Smooth muscle cell (in vitro differentiated cells): Measurements from ENCODE around the gene PALLD. TPM values are rescaled to one million over a fixed set of nuclear protein-coding genes. Genes with fewer than 3 reads are reported as not detected.
A peak's percentile ranks its signal among the peaks of the same experiment; 100 is the strongest.

Experiments used
- DNase-seq: peaks from one replicate; lab custom pipeline; 2025; ENCODE audit not compliant: unreplicated experiment; lab: John Stamatoyannopoulos, UW
- H2AFZ ChIP-seq: fragments of 200-600 bp; sonication (generic); 2 replicates; pipeline ENCODE4 v1.6.0; 2016; ENCODE audit warnings: antibody characterized with exemption, low read depth, mild to moderate bottlenecking
- H3F3A ChIP-seq: fragments of 200-600 bp; sonication (generic); 2 replicates; pipeline ENCODE4 v1.6.0; 2017; ENCODE audit warnings: antibody characterized with exemption, low read depth
- H3K27ac ChIP-seq: fragments of 200-600 bp; sonication (generic); 2 replicates; pipeline ENCODE4 v1.5.1; 2016; ENCODE audit warnings: low read depth, mild to moderate bottlenecking
- H3K27me3 ChIP-seq: fragments of 200-600 bp; sonication (generic); 2 replicates; pipeline ENCODE4 v1.6.1; 2016; ENCODE audit warnings: low read depth, mild to moderate bottlenecking
- H3K36me3 ChIP-seq: fragments of 200-600 bp; sonication (generic); 2 replicates; pipeline ENCODE4 v1.5.1; 2016; ENCODE audit warnings: low read depth
- H3K4me1 ChIP-seq: fragments of 200-600 bp; sonication (generic); 2 replicates; pipeline ENCODE4 v1.5.1; 2016; ENCODE audit warnings: low read depth
- H3K4me2 ChIP-seq: fragments of 200-600 bp; sonication (generic); 2 replicates; pipeline ENCODE4 v1.6.0; 2016; ENCODE audit warnings: mild to moderate bottlenecking
- H3K4me3 ChIP-seq: fragments of 200-600 bp; sonication (generic); 2 replicates; pipeline ENCODE4 v1.5.1; 2016; ENCODE audit warnings: mild to moderate bottlenecking
- H3K79me2 ChIP-seq: fragments of 200-600 bp; sonication (generic); 2 replicates; pipeline ENCODE4 v1.6.0; 2016; ENCODE audit warnings: low read depth, mild to moderate bottlenecking
- H3K9ac ChIP-seq: fragments of 200-600 bp; sonication (generic); 2 replicates; pipeline ENCODE4 v1.6.0; 2016; ENCODE audit warnings: low read depth
- H3K9me3 ChIP-seq: fragments of 200-600 bp; sonication (generic); replicated peaks from 2 replicates; pipeline ENCODE4 v1.5.1; 2016; ENCODE audit warnings: low read depth
- H4K20me1 ChIP-seq: fragments of 200-600 bp; sonication (generic); 2 replicates; pipeline ENCODE4 v1.6.0; 2016; ENCODE audit warnings: low read depth
- WGBS: methylation state at CpG from one replicate; pipeline ENCODE4 v1.1.7; 2016; ENCODE audit warnings: low lambda C conversion rate; 5-methylcytosine and 5-hydroxymethylcytosine counted together
- polyA plus RNA-seq: library from polyadenylated mRNA; unstranded; fragments of >200 nt; fragmentation: Nextera tagmentation; extraction: Ambion mirVana; gene quantifications from 2 replicates; pipeline ENCODE4 v1.2.1, GENCODE V29; 2016
- total RNA-seq: library from RNA; depleted of rRNA; stranded (reverse); fragments of >200 nt; gene quantifications from 2 replicates; pipeline ENCODE4 v1.2.3, GENCODE V29; 2014
- TF ChIP-seq, protein P1 (sequence below): fragments of 200-600 bp; sonication (generic); IDR thresholded peaks from 2 replicates; pipeline ENCODE4 v1.5.1; 2017; ENCODE audit warnings: borderline replicate concordance, mild to moderate bottlenecking, antibody characterized with exemption; ENCODE audit not compliant: insufficient read depth, poor library complexity, severe bottlenecking

Gene PALLD
- total and polyA plus RNA-seq, 2 experiments from 2014 or later: 354 to 415 TPM

DNA sequence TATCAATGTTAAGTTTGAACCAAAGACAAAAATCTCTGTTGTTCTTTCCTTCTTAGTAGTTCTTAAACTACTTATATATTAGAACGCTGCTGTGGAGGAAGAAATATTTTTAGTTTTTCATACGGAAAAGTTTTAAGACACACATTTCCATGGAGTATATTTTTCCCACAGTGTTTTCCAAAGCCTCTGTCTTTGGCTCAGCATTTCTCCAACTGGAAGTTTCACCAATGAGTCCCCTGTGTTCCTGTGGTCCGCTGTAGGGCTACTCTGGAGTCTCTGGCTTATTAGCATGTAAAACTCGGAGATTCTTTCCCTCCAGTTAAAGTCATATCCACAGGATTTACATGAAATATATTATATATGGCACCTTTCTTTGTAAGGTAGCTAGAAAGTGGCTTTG lies 264.2 kb downstream of the PALLD start:
- WGBS: 96% methylated on average over 4 of the region's 4 CpGs
- Histone ChIP-seq H3K36me3 (peaks cover 7% of the 10 kb centered on the region), H3K4me2 (no peak overlapping the region)

DNA sequence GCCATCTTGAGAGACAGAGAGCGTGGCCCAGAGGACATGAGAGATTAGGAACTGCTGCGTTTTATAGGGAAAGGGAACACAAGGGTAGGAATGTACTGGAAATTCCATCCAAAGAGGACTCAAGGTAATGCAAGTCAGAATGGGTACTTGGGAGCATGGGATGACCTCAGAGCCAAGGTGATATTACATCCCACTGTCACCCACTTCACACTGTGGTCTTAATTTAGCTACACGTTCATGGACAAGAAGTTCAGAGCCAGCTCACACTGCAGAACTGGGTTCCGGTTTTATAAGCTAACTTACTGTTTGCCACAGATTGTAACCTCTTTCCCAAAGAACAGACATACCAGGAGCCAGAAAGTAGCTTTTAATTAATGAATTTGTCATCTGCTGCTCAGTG lies 268.5 kb downstream of the PALLD start:
- no peak for DNase-seq
- 73% methylated on average over 4 of the region's 4 CpGs for WGBS
- Histone ChIP-seq H3K4me3 (no peak overlapping the region), H3K4me1 (no peaks in the 10 kb centered on the region), H3K27ac (peak overlapping the region; percentile 94), H3K79me2 (peaks cover 43% of the 10 kb centered on the region), H3K9me3 (no peaks in the 10 kb centered on the region), H3K4me2 (no peak overlapping the region), H3K9ac (no peak overlapping the region), H2AFZ (no peak overlapping the region), H4K20me1 (no peaks in the 10 kb centered on the region), H3K36me3 (peaks cover 7% of the 10 kb centered on the region), H3K27me3 (no peaks in the 10 kb centered on the region), H3F3A (peaks cover 52% of the 10 kb centered on the region)
- TF ChIP-seq, protein P1, sequence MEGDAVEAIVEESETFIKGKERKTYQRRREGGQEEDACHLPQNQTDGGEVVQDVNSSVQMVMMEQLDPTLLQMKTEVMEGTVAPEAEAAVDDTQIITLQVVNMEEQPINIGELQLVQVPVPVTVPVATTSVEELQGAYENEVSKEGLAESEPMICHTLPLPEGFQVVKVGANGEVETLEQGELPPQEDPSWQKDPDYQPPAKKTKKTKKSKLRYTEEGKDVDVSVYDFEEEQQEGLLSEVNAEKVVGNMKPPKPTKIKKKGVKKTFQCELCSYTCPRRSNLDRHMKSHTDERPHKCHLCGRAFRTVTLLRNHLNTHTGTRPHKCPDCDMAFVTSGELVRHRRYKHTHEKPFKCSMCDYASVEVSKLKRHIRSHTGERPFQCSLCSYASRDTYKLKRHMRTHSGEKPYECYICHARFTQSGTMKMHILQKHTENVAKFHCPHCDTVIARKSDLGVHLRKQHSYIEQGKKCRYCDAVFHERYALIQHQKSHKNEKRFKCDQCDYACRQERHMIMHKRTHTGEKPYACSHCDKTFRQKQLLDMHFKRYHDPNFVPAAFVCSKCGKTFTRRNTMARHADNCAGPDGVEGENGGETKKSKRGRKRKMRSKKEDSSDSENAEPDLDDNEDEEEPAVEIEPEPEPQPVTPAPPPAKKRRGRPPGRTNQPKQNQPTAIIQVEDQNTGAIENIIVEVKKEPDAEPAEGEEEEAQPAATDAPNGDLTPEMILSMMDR: no peak

More for the DNA sequence above, 264.2 kb downstream of the PALLD start:
- peaks cover 42% of the 10 kb centered on the region for H3F3A ChIP-seq
- H4K20me1 ChIP-seq: no peaks in the 10 kb centered on the region
- H2AFZ ChIP-seq: no peak overlapping the region
- peaks cover 5% of the 10 kb centered on the region for H3K4me1 ChIP-seq
- peak overlapping the region; percentile 53 for H3K27ac ChIP-seq
- TF ChIP-seq, protein P1: no peak
- peaks cover 55% of the 10 kb centered on the region for H3K79me2 ChIP-seq
- DNase-seq: no peak
- no peaks in the 10 kb centered on the region for H3K27me3 ChIP-seq
- no peaks in the 10 kb centered on the region for H3K9me3 ChIP-seq
- H3K4me3 ChIP-seq: no peak overlapping the region
- no peak overlapping the region for H3K9ac ChIP-seq

DNA sequence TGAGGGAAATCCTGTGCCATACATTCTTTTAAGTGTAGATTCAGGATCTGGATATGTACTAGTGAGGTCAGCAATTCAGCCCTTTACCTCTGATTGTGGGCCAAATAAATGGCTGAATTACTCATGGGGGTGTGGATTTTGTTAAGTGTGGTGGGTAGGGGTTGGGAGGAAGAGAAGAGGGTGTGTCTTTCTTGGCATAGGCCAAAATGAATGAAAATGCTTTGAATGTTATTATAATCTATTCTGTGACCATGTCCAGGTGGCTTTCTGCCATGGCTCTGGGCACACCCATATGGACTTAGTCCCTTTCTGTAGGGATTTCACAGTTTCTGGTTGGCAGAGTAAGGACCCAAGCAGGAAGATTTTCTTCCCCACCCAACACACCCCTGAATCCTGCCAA lies 268.9 kb downstream of the PALLD start:
- TF ChIP-seq, protein P1: no peak
- Histone ChIP-seq H3F3A (peaks cover 52% of the 10 kb centered on the region), H3K4me3 (no peak overlapping the region), H2AFZ (no peak overlapping the region), H3K9ac (no peak overlapping the region), H3K79me2 (peaks cover 38% of the 10 kb centered on the region), H3K9me3 (no peaks in the 10 kb centered on the region), H4K20me1 (no peaks in the 10 kb centered on the region), H3K4me1 (no peaks in the 10 kb centered on the region), H3K27ac (peak overlapping the region; percentile 94), H3K36me3 (peaks cover 4% of the 10 kb centered on the region), H3K27me3 (no peaks in the 10 kb centered on the region), H3K4me2 (peak overlapping the region; percentile 36)
- DNase-seq: no peak

DNA sequence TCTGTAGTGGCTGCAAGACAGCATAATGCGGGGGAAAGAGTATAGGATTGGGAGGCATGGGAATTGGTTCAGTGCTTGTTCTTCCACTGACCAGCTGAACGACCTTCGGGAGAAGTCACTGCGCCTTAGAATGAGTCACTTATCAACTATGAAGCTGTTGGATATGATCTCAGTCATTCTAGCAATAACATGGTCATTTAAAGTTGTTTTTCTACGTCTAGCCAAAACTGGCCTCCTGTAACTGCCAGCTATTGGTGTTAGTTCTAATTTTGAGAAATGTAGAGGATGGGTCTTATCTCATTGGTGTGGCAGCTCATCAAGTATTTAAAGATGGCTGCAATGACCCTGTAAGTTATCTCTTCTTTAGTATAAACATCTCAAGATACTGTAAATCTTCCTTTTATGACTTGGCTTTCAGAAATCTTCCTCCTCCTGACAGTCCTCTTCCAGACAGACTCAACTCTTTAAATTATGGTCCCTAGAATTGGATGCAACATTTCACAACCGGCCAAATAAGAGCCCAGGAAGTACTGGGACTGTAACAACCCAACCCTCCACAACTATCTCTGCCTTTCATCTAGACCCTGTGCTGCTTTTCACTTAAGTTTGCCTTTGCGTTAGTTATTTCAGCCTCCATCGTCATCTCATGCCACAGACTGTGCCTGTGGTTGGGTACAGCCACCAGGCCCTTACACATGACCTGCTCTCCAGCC lies 269.9 kb downstream of the PALLD start:
- DNase-seq: no peak
- no peak overlapping the region for H3K4me3 ChIP-seq
- WGBS: 18% methylated on average over 8 of the region's 8 CpGs
- H3K27ac ChIP-seq: peak overlapping the region; percentile 94
- no peaks in the 10 kb centered on the region for H3K36me3 ChIP-seq
- H3F3A ChIP-seq: peaks cover 52% of the 10 kb centered on the region
- H2AFZ ChIP-seq: no peak overlapping the region
- no peaks in the 10 kb centered on the region for H4K20me1 ChIP-seq
- peak overlapping the region; percentile 13 for H3K9ac ChIP-seq
- H3K79me2 ChIP-seq: peaks cover 35% of the 10 kb centered on the region
- TF ChIP-seq, protein P1: no peak
- H3K27me3 ChIP-seq: no peaks in the 10 kb centered on the region
- no peaks in the 10 kb centered on the region for H3K9me3 ChIP-seq
- peak overlapping the region; percentile 36 for H3K4me2 ChIP-seq
- H3K4me1 ChIP-seq: no peaks in the 10 kb centered on the region
